Medulla oblongata (tissue), 1 donor: ENCODE measurements around the gene JDP2.

Experiments
- DNase-seq: peaks from one replicate; pipeline ENCODE4 v3.0.0-alpha.2; 2015; ENCODE audit errors: extremely low spot score

The JDP2 gene

DNA sequence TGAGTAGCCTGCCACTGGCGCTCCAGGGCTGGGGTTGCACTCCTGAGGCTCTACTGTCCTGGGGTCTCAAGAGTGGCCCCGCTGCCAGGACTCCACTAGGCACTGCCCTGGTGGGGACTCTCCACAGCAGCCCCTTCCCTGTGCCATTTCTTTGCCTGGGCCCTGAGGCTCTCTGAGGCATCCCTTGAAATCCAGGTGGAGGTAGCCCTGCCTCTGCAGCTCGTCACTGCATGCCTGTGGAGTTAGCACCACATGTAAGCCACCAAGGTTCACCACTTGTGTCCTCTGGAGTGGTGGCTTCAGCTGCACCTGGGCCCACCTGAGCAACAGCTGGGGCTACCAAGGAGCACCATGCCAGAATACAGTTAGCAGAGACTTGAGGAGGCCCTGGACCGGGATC lies 54.5 kb downstream of the JDP2 start:
- DNase-seq, result no peak

DNA sequence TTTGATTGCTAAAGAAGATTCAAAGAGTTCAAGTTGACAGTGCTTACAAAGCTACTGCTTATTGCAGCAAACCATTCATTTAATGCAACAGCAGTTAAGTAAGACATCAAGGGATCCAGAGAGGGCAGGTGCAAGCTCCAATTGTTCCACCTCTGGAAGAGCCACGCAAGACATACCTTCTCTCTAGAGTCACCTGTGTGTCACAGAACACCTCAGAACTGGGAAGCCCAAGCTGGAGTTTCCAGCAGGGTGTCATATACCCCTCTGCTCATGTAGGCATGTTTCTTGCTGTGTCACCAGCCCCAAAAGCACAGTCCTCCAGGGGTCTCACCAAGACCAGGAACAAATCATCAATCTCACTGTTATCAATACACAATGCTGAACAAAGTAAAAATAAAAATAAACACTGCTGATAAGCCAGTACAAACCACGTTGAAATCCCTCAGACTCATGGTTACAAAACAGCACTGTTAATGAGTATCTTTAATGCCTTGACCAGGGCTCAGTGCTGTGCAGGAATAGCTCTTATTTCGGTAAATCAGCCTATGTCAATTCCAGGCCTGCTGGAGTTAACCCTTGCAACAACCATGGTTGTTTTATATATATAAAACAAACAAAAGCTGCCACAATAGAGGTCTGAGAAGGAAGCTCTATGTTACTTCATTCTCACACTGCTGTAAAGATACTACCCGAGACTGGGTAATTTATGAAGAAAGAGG lies 57.0 kb downstream of the JDP2 start:
- no peak for DNase-seq

GRCh38 chr14:75486318-75486717 lies 58.5 kb downstream of the JDP2 start:
- no peak for DNase-seq

- DNase-seq, result no peak
Observed at GRCh38 chr14:75487155-75487671, 59.4 kb downstream of the JDP2 start.

DNA sequence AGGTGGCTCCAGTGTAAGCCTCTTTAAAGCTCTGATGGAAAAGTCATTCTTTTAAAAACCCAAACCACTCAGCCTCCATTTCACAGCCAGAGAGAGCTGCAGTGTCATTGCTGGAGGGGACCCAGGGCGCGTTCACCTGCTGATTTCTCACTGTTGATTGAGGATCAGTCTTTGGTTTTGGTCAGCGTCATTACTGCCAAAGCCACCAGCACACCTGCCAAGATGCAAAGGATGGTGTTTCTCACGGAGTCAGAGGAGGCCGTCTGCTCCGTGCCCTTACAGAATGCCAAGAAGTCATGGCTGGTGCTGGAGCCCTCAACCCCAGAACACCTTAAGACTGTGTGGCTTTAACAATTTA lies 61.6 kb downstream of the JDP2 start:
- DNase-seq, result no peak

DNA sequence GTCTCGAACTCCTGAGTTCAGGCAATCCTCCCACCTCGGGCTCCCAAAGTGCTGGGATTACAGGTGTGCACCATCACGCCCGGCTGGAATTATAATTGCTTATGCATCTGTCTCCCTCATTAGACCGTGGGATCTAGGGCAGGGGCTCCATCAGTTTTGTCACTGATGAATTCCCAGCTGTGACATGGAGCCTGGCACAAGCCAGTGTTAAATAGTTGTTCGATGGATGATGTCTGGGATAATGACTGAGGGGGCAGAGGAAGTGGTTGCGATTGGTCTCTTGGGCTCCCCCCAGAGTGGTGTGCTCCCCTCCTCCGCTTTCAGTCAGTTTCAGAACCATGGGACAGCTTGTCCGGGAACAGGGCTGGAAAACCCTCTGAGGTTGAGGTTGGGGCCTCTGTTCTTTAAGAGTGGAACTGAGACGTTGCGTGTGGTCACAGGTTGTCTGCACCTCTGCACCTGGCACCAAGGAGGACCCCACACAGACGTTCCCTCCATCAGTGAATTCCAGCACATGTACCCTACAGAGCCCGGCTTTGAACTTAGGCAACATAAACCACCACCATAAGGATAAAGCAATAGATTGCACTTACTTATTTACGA lies 63.7 kb downstream of the JDP2 start:
- no peak for DNase-seq

GRCh38 chr14:75492832-75493591 lies 65.2 kb downstream of the JDP2 start:
- no peak for DNase-seq

DNA sequence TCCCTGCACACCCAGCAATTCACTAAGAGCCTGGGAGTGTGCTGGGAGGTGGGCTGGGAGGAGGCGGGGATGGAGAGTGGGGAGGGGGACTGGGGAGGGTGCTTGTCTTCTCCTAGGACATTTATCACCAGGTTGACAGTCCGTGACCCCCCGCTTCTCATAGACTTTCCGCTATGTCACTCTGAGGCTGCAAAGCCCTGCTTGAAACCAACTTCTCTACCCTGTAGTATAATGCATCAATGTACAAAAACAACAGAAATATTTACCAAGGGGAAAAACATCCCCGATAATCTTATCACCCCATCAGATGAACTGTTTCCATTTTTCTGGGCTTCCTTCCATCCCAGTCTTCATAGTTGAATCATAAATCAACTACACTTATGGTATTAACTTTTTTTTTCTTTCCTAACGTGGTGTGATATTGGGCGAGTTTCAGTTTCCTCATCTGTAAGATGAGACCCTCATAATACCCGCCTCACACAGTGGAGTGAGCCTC lies 65.8 kb downstream of the JDP2 start:
- no peak for DNase-seq

GRCh38 chr14:75494896-75495295 lies 67.1 kb downstream of the JDP2 start:
- no peak for DNase-seq

DNA sequence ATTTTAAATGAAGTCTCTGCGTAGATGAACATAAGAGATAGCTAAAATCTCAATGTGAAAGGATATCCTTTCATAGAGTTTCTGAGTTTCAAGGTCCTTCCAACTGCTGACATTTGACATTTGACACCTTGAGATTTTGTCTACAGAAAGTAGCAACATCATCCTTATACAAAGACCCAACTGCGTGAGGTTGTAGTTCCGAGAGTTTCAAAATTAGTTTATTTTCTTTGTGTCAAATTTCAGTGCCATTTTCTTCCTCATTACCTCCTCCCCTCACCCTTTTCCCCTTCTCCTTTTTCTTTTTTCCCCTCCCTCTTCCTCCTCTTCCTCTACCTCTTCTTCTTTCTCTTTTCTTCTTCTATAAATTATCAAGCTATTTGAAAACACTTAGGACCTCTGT lies 67.6 kb downstream of the JDP2 start:
- DNase-seq, result no peak

DNA sequence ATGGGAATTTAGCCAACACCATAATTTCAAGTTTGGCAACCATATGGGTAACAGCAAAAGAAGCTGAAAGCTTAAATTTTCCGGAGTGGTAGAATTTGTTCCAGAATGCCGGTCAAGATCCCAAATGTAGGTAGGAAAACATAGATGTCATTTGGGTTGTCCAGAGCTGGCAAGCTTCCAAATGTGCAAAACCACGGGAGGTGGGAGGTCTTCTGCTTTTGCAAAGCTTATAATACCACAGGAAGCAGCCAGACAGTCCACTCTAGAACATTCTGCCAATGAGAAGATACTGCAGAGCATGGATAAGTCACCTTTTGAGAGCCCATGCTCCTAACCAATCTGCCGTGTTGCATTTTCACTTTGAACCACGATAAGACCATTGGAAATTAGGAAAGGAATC lies 68.1 kb downstream of the JDP2 start:
- DNase-seq, result peak; percentile 19

DNA sequence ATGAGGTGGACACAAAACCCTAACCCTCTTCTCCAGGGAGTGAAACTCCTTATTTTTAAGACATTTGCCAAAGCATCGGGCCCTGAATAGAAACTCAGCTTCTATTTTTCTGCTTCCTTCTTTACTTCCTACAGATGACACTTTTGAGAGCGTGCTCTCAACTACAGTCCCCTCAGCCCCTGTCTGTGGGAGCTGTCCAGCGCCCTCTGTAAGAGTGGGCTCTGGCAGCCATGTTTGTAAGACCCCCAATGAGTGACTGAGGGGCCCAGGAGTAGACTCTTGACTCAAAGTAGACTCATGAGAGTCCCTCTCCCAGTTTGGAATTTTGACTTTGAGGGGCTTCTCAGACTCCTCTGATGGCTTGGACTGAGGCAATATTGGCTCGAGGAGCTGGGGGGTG lies 68.9 kb downstream of the JDP2 start:
- no peak for DNase-seq

DNA sequence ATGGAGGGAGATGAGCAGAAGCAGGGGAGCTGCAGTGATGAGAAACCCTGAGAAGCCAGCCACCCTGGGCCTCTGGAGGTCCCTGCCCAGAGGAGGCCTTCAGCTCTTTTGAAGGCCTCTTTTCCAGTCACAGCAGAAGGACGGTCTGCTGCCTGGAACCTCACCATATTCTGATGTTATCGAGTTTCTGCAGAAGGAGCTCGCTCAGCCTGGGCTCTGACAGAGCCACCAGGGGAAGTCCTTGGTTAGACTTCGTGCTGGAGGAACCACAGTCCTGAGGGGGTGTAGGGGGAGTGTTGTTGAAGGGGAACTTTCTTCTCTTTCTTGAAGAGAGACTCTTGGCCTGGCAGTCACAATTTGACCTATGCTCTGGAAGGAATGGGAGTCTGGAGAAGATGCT lies 69.4 kb downstream of the JDP2 start:
- DNase-seq, result peak; percentile 34

DNA sequence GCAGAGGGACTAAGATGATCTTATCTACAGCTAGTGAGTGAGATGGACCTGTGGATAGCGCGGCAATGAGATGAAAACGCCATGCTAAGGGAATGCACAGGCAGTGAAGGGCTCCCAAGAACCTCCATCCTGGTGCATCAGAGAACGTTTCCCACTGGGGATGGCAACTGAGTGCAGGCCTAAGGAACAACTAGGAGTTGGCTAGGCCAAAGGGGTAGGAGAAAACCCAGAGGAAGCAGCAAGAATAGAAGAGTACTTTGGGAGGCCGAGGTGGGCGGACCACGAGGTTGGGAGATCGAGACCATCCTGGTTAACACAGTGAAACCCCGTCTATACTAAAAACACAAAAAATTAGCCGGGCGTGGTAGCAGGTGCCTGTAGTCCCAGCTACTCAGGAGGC lies 69.9 kb downstream of the JDP2 start:
- DNase-seq, result no peak

DNA sequence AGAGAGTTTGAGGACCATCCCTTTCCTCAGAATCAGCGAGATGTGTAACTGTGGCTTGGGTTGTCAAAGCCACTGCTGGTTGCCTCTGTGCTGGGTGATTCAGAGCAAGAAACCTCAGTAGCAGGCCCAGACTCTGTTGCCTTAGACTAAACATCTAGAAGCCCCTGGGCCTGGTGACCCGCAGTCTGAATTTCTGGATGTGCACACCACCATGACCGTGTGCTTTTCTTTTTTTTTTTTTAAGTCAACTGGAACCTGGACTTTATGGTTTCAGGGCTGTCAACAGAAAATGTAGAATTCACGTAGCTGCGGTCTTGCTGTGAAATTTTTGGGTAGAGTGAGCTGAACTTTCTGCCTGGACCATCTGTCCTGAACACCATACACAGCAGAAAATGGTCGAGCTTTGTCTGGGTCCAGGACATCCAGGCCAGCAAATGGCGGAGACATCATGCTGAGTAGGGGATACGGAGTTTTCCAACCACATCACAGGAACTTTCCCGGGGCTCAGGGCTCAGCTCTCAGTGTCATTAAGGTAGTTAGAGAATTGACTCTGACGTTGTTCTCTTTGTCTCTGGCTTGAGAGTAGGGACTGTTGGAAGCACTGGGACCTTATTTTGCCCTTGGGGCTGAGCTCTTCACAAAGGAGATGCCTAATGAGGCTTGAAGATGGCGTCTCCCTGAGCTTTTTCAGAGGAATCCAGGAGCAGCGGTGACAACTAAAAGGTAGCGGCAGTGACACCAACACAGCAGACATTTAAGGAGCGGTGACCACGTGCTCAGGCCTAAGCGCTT lies 71.5 kb downstream of the JDP2 start:
- no peak for DNase-seq

- no peak for DNase-seq
Observed at GRCh38 chr14:75501080-75501479, 73.3 kb downstream of the JDP2 start.

GRCh38 chr14:75504411-75504810 lies 76.6 kb downstream of the JDP2 start:
- DNase-seq, result no peak

GRCh38 chr14:75506930-75507329 lies 79.1 kb downstream of the JDP2 start:
- DNase-seq, result no peak

GRCh38 chr14:75510547-75510946 lies 82.7 kb downstream of the JDP2 start:
- no peak for DNase-seq

- DNase-seq, result no peak
Observed at GRCh38 chr14:75511201-75511600, 83.4 kb downstream of the JDP2 start.

DNA sequence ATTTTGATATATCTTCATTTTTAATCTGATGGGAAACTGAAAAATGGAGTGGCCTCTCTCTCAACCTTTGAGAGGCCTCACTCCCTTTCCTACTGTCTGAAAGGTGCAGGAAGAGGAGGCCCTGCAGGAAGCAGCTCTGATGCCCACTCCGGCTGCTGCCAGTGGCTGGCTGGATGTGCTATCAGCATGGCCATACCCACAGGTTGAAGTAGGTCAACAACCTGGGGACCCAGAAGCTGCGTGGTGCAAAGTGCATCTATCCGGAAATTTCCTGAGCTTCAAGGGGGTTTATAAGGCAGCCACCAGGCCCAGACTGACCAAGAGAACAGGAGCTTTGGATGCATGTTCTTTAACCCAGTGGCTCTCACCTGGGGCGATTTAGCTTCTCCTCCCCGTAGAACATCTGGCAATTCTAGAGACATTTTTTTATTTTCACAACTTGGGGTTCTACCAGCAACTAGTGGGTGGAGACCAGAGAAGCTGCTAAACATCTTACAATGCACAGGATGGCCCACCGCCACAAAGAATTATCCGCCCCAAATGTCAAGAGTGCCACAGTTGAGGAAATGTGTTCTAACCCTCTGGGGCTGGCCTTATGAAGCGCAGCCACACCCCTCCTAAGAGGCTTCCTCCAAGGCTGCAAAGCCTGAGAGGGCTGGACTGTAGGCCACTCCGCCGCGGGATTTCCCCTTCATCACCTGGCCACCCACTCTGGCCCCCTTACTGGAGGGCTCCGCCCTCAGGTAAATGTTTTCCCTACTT lies 86.3 kb downstream of the JDP2 start:
- no peak for DNase-seq
